Activated B cell treated with CpG ODN at 0.5 μM for 24 hours (primary cell): ENCODE results near the gene PRDM5. TPM values are rescaled to one million over a fixed set of nuclear protein-coding genes. Genes with fewer than 3 reads are reported as not detected.
"Not testable (repeated sequence)": the region's sequence is repeated elsewhere in the genome, so short reads cannot be mapped to it uniquely, and the experiment has no call there.

Source experiments
- ATAC-seq: fragments of 200-7000 bp; cut with Tn5 transposase; one replicate; pipeline ENCODE4 v1.10.0; 2021; ENCODE audit warnings: low read depth, mild to moderate bottlenecking, moderate library complexity
- CTCF ChIA-PET: fragments of 350-600 bp; sonication (Branson Sonifier 250); formaldehyde crosslinking; loops from one replicate; lab custom pipeline; 2021; ENCODE audit warnings: antibody characterized with exemption; lab: Charles Lee
- POLR2A ChIA-PET: fragments of 350-600 bp; sonication (Branson Sonifier 250); formaldehyde crosslinking; loops from one replicate; lab custom pipeline; 2021; ENCODE audit warnings: antibody characterized with exemption; lab: Charles Lee
- DNase-seq: peaks from one replicate; pipeline ENCODE4 v3.0.0; 2022
- H3K27ac Mint-ChIP-seq: one replicate; pipeline ENCODE4 v1.8.0; 2020; ENCODE audit warnings: mixed read lengths
- H3K27me3 Mint-ChIP-seq: one replicate; pipeline ENCODE4 v1.8.0; 2021; ENCODE audit warnings: mixed read lengths
- H3K36me3 Mint-ChIP-seq: one replicate; pipeline ENCODE4 v1.8.0; 2021; ENCODE audit warnings: low read depth, mixed read lengths
- H3K4me1 Mint-ChIP-seq: one replicate; pipeline ENCODE4 v1.8.0; 2021; ENCODE audit warnings: mixed read lengths
- H3K4me3 Mint-ChIP-seq: one replicate; pipeline ENCODE4 v1.8.0; 2020; ENCODE audit warnings: mild to moderate bottlenecking, mixed read lengths
- H3K9me3 Mint-ChIP-seq: one replicate; pipeline ENCODE4 v1.8.0; 2020; ENCODE audit warnings: mixed read lengths
- intact Hi-C: fragments of 100-400 bp; cut with micrococcal nuclease; formaldehyde crosslinking; loops from one replicate; pipeline ENCODE4 v1.15.1; 2024
- total RNA-seq: library from RNA; stranded (reverse); gene quantifications from 2 replicates; pipeline ENCODE4 v1.2.3, GENCODE V29; 2022
- TF ChIP-seq, protein P1 (sequence below): fragments of 200-600 bp; IDR thresholded peaks from one replicate; pipeline ENCODE4 v1.8.0; 2022; ENCODE audit warnings: antibody characterized with exemption, mild to moderate bottlenecking

PRDM5 gene
- total RNA-seq, 1 donor from 2014 or later, result not detected

DNA sequence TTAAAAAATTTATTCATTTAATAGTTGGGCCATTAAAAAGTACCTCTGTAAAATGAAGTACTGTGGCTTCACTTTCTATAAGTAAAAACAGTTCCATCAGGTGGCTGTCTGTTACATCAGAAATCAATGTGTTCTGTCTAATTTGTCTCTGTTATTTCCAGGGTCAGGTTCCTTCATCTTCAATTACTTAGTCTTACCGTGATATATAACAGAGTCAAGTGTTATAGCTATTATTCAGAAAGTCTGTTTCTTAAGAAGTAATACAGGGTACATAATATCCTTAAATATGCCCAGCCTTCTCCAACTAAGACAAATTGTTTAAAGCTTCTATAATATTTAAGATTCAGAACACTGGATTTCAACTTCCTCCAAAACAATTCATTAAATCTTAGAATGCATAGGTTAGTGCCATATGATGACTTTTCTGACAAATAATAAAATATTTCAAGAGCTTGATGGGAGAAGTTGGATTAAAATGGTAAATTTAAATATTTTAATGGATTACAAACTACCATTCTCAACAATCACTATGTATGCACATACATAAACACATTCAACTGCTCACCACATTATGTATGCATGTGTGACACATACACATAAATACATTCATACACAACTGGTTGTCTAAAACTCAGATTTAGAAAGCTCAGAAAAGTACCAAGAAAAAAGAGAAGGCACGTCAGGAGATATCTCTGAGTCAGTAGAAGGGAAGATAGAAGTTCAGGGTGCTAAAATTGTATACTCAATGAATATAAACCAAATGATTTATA is 268.5 kb downstream of the PRDM5 start:
- Mint-ChIP-seq H3K4me1 (no peaks in the 10 kb centered on the region), H3K4me3 (no peak overlapping the region), H3K36me3 (no peaks in the 10 kb centered on the region), H3K27ac (no peak overlapping the region), H3K27me3 (no peaks in the 10 kb centered on the region), H3K9me3 (peaks cover 3% of the 10 kb centered on the region)
- DNase-seq, result no peak
- no peak for ATAC-seq
- ChIA-PET POLR2A (no interaction called here), CTCF (no interaction called here)
- intact Hi-C loops, result no loop called here
- TF ChIP-seq, protein P1, sequence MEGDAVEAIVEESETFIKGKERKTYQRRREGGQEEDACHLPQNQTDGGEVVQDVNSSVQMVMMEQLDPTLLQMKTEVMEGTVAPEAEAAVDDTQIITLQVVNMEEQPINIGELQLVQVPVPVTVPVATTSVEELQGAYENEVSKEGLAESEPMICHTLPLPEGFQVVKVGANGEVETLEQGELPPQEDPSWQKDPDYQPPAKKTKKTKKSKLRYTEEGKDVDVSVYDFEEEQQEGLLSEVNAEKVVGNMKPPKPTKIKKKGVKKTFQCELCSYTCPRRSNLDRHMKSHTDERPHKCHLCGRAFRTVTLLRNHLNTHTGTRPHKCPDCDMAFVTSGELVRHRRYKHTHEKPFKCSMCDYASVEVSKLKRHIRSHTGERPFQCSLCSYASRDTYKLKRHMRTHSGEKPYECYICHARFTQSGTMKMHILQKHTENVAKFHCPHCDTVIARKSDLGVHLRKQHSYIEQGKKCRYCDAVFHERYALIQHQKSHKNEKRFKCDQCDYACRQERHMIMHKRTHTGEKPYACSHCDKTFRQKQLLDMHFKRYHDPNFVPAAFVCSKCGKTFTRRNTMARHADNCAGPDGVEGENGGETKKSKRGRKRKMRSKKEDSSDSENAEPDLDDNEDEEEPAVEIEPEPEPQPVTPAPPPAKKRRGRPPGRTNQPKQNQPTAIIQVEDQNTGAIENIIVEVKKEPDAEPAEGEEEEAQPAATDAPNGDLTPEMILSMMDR, result no peak

DNA sequence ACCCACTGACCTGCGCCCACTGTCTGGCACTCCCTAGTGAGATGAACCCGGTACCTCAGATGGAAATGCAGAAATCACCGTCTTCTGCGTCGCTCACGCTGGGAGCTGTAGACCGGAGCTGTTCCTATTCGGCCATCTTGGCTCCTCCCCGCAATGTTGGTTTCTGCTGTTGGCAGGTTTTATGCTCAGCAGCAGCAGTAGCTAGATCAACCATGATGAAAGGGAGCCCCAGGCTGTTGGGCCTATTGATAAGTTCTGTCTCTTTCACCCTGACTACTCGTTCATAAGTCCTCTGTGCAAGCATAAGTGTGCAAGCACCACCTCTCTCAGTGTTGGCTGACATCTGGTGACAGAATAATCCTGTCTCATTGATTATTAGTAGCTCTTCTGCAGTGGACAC is 274.2 kb downstream of the PRDM5 start:
- H3K4me3 Mint-ChIP-seq, CTCF ChIA-PET, H3K27ac Mint-ChIP-seq, POLR2A ChIA-PET, H3K9me3 Mint-ChIP-seq, ATAC-seq, H3K4me1 Mint-ChIP-seq, intact Hi-C loops, H3K27me3 Mint-ChIP-seq, H3K36me3 Mint-ChIP-seq, DNase-seq: not testable (repeated sequence)

Other genes with a start within 250 kb of the PRDM5 start
- gene NDNF, start 149.8 kb upstream of the PRDM5 start, total RNA-seq, result not detected in 2 replicates
- gene TNIP3, start 241.6 kb upstream of the PRDM5 start, total RNA-seq, result 0.15 TPM in 1 of 2 replicates, not detected in the other